ENCODE results near the gene CLK1.

DNA sequence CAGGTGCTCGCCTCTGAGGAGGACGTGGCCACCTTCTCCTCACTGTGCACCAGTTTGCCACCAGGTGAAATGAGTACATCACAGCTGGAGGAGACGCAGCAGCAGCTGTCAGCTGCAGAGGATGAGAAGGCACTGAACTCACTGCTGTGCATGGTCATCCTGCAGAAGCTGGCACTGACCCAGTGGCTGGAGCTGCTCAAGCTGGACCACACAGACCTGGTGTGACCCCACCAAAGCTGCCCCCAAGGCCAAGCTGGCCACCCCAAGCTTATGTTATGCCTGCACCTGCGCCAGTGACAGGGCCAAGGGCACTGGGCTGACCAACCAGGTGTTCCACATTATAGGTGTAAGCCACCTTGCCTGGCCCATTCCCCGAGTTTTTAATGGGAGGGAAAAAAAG, 19.3 kb downstream of the CLK1 start:
- TF ChIP-seq, protein P1, sequence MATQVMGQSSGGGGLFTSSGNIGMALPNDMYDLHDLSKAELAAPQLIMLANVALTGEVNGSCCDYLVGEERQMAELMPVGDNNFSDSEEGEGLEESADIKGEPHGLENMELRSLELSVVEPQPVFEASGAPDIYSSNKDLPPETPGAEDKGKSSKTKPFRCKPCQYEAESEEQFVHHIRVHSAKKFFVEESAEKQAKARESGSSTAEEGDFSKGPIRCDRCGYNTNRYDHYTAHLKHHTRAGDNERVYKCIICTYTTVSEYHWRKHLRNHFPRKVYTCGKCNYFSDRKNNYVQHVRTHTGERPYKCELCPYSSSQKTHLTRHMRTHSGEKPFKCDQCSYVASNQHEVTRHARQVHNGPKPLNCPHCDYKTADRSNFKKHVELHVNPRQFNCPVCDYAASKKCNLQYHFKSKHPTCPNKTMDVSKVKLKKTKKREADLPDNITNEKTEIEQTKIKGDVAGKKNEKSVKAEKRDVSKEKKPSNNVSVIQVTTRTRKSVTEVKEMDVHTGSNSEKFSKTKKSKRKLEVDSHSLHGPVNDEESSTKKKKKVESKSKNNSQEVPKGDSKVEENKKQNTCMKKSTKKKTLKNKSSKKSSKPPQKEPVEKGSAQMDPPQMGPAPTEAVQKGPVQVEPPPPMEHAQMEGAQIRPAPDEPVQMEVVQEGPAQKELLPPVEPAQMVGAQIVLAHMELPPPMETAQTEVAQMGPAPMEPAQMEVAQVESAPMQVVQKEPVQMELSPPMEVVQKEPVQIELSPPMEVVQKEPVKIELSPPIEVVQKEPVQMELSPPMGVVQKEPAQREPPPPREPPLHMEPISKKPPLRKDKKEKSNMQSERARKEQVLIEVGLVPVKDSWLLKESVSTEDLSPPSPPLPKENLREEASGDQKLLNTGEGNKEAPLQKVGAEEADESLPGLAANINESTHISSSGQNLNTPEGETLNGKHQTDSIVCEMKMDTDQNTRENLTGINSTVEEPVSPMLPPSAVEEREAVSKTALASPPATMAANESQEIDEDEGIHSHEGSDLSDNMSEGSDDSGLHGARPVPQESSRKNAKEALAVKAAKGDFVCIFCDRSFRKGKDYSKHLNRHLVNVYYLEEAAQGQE (IDR thresholded peaks at IDR 0.05; ENCODE audit: insufficient replicate concordance, low read depth), result no peak
- TF ChIP-seq, protein P2, sequence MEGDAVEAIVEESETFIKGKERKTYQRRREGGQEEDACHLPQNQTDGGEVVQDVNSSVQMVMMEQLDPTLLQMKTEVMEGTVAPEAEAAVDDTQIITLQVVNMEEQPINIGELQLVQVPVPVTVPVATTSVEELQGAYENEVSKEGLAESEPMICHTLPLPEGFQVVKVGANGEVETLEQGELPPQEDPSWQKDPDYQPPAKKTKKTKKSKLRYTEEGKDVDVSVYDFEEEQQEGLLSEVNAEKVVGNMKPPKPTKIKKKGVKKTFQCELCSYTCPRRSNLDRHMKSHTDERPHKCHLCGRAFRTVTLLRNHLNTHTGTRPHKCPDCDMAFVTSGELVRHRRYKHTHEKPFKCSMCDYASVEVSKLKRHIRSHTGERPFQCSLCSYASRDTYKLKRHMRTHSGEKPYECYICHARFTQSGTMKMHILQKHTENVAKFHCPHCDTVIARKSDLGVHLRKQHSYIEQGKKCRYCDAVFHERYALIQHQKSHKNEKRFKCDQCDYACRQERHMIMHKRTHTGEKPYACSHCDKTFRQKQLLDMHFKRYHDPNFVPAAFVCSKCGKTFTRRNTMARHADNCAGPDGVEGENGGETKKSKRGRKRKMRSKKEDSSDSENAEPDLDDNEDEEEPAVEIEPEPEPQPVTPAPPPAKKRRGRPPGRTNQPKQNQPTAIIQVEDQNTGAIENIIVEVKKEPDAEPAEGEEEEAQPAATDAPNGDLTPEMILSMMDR (IDR thresholded peaks at IDR 0.05; ENCODE audit: insufficient read depth, low read length), result no peak
